CD4-positive, alpha-beta T cell (primary cell): Measurements from ENCODE around the gene MTTP. TPM values are rescaled to one million over a fixed set of nuclear protein-coding genes. Genes with fewer than 3 reads are reported as not detected.

Experiments
- ATAC-seq: fragments of 200-7000 bp; cut with Tn5 transposase; one replicate; pipeline ENCODE4 v1.10.0; 2022; ENCODE audit warnings: mild to moderate bottlenecking; ENCODE audit not compliant: poor library complexity
- CTCF ChIA-PET: fragments of 350-600 bp; sonication (Branson Sonifier 250); formaldehyde crosslinking; loops from one replicate; lab custom pipeline; 2021; ENCODE audit warnings: antibody characterized with exemption, inconsistent platforms; lab: Charles Lee
- POLR2A ChIA-PET: fragments of 350-600 bp; sonication (Branson Sonifier 250); formaldehyde crosslinking; loops from one replicate; lab custom pipeline; 2021; ENCODE audit warnings: antibody characterized with exemption, inconsistent platforms; lab: Charles Lee
- DNase-seq, 14 experiments: peaks; one replicate each; pipeline ENCODE4 v3.0.0-alpha.2; 2013 to 2020; ENCODE audit warnings: mixed read lengths in 2 of 14
- H3K27ac ChIP-seq, 2 donors: one replicate each; pipeline versions ENCODE4 v1.5.1 to v1.7.0; 2013; ENCODE audit warnings: low read length in 2 of 2, low read depth in 1 of 2, mild to moderate bottlenecking in 1 of 2
- H3K27me3 ChIP-seq, 2 experiments: 1 replicate in 1 of 2; 2 replicates in 1 of 2; pipeline versions ENCODE4 v1.6.1 to v1.7.0; 2013; ENCODE audit warnings: low read length in 2 of 2, control low read depth in 1 of 2, mild to moderate bottlenecking in 1 of 2, moderate library complexity in 1 of 2; ENCODE audit not compliant: insufficient read depth in 2 of 2, control insufficient read depth in 1 of 2
- H3K36me3 ChIP-seq: one replicate; pipeline ENCODE4 v1.6.1; 2013; ENCODE audit warnings: low read length, control low read depth; ENCODE audit not compliant: insufficient read depth
- H3K4me1 ChIP-seq: one replicate; pipeline ENCODE4 v1.6.1; 2013; ENCODE audit warnings: low read length, control low read depth; ENCODE audit not compliant: insufficient read depth
- H3K4me3 ChIP-seq: one replicate; pipeline ENCODE4 v1.5.1; 2013; ENCODE audit warnings: mild to moderate bottlenecking, low read length, moderate library complexity
- H3K9me3 ChIP-seq, 2 experiments: 1 replicate in 1 of 2; 2 replicates in 1 of 2; pipeline versions ENCODE4 v1.6.1 to v1.7.0; 2013; ENCODE audit warnings: low read length in 2 of 2, mild to moderate bottlenecking in 2 of 2, control low read depth in 1 of 2, moderate library complexity in 1 of 2; ENCODE audit not compliant: control insufficient read depth in 1 of 2, insufficient read depth in 1 of 2
- H3K27ac Mint-ChIP-seq: one replicate; pipeline ENCODE4 v1.8.0; 2020; ENCODE audit warnings: mixed read lengths
- H3K27me3 Mint-ChIP-seq: one replicate; pipeline ENCODE4 v1.8.0; 2021; ENCODE audit warnings: mixed read lengths
- H3K36me3 Mint-ChIP-seq: one replicate; pipeline ENCODE4 v1.8.0; 2021; ENCODE audit warnings: low read depth, mixed read lengths
- H3K4me1 Mint-ChIP-seq: one replicate; pipeline ENCODE4 v1.8.0; 2021; ENCODE audit warnings: low read depth, mixed read lengths
- H3K4me3 Mint-ChIP-seq: one replicate; pipeline ENCODE4 v1.8.0; 2020; ENCODE audit warnings: mild to moderate bottlenecking, mixed read lengths
- H3K9me3 Mint-ChIP-seq: one replicate; pipeline ENCODE4 v1.8.0; 2020; ENCODE audit warnings: mixed read lengths
- CTCF ChIP-seq: fragments of 200-600 bp; IDR thresholded peaks from one replicate; pipeline ENCODE4 v1.8.0; 2022; ENCODE audit warnings: antibody characterized with exemption, mild to moderate bottlenecking
- intact Hi-C, 2 experiments: fragments of 100-400 bp; cut with DNase I in 1 of 2; cut with micrococcal nuclease in 1 of 2; formaldehyde crosslinking; loops; one replicate each; pipeline versions ENCODE4 v1.15.1 to v1.9.0; 2023 to 2025; cut with DNase I, micrococcal nuclease
- total RNA-seq, 174 experiments: library from RNA in 2 of 174; stranded (reverse) in 2 of 174; gene quantifications; one replicate each; pipeline ENCODE4 v1.2.3 and lab custom pipeline; 2021 to 2026

The MTTP gene
- total RNA-seq, 2 experiments from 2014 or later, result not detected

DNA sequence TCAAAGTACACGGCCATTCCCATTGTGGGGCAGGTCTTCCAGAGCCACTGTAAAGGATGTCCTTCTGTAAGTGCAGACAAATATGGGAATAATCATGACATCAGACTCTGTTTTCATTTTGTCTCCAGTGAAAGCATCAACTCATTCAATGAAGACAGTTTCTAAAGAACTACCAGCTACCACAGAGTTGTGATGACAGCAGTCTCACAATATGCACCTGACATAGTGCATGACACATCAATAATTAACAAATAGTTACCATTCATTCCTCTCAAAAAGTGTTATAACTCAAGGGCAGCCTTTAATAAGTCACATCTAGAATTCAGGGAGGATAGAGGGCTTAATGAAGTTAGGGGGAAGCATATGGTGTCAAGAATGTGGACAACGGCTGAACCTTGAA lies 20.2 kb downstream of the MTTP start:
- no peak overlapping the region for H3K4me3 Mint-ChIP-seq
- H3K36me3 Mint-ChIP-seq, result no peaks in the 10 kb centered on the region
- Histone ChIP-seq H3K9me3 (no peaks in the 10 kb centered on the region), H3K27me3 (peaks cover 0 to 6% of the 10 kb centered on the region in 2 experiments), H3K4me1 (no peaks in the 10 kb centered on the region), H3K27ac (no peak overlapping the region), H3K36me3 (no peaks in the 10 kb centered on the region), H3K4me3 (no peak overlapping the region)
- no peak for ATAC-seq
- H3K9me3 Mint-ChIP-seq, result no peaks in the 10 kb centered on the region
- ChIA-PET POLR2A (no interaction called here), CTCF (no interaction called here)
- intact Hi-C loops, result no loop called here
- no peak for TF ChIP-seq CTCF
- DNase-seq, result no peak
- H3K4me1 Mint-ChIP-seq, result no peaks in the 10 kb centered on the region
- H3K27ac Mint-ChIP-seq, result no peak overlapping the region
- no peaks in the 10 kb centered on the region for H3K27me3 Mint-ChIP-seq

DNA sequence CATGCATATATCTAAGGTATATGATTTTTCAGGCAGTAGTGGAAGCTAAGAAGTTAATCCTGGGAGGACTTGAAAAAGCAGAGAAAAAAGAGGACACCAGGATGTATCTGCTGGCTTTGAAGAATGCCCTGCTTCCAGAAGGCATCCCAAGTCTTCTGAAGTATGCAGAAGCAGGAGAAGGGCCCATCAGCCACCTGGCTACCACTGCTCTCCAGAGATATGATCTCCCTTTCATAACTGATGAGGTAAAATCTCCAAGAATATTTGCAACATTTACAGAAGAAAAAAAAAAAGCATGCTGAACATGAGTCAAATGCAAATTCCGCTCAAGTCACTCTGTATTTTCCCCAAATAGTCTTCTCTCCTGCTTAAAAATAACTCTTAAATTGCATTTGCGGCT lies 32.1 kb downstream of the MTTP start:
- H3K9me3 Mint-ChIP-seq, result no peaks in the 10 kb centered on the region

GRCh38 chr4:99608417-99608816 lies 33.8 kb downstream of the MTTP start:
- H3K27ac Mint-ChIP-seq, result no peak overlapping the region
- Histone ChIP-seq H3K4me3 (no peak overlapping the region), H3K9me3 (no peaks in the 10 kb centered on the region), H3K36me3 (no peaks in the 10 kb centered on the region), H3K4me1 (no peaks in the 10 kb centered on the region), H3K27ac (no peak overlapping the region), H3K27me3 (peaks cover 4 to 15% of the 10 kb centered on the region in 2 experiments)
- H3K27me3 Mint-ChIP-seq, result peaks cover 70% of the 10 kb centered on the region
- intact Hi-C loops, result no loop called here
- no peaks in the 10 kb centered on the region for H3K36me3 Mint-ChIP-seq
- H3K4me1 Mint-ChIP-seq, result no peaks in the 10 kb centered on the region
- TF ChIP-seq CTCF, result no peak
- ATAC-seq, result no peak
- no peak overlapping the region for H3K4me3 Mint-ChIP-seq
- ChIA-PET POLR2A (no interaction called here), CTCF (no interaction called here)
- H3K9me3 Mint-ChIP-seq, result no peaks in the 10 kb centered on the region
- no peak for DNase-seq

More for the DNA sequence above, 32.1 kb downstream of the MTTP start:
- H3K9me3 ChIP-seq, result no peaks in the 10 kb centered on the region
- H3K36me3 Mint-ChIP-seq, result no peaks in the 10 kb centered on the region
- peaks cover 67% of the 10 kb centered on the region for H3K27me3 Mint-ChIP-seq
- CTCF ChIA-PET, result no interaction called here
- H3K27ac Mint-ChIP-seq, result no peak overlapping the region
- no peak overlapping the region for H3K4me3 Mint-ChIP-seq
- no peaks in the 10 kb centered on the region for H3K4me1 ChIP-seq
- ATAC-seq (no peak), DNase-seq (no peak)
- no peak for TF ChIP-seq CTCF
- H3K27me3 ChIP-seq, result peaks cover 4 to 15% of the 10 kb centered on the region in 2 experiments
- intact Hi-C loops, result no loop called here
- H3K27ac ChIP-seq, result no peak overlapping the region
- H3K4me3 ChIP-seq, result no peak overlapping the region
- H3K36me3 ChIP-seq, result no peaks in the 10 kb centered on the region
- POLR2A ChIA-PET, result no interaction called here
- no peaks in the 10 kb centered on the region for H3K4me1 Mint-ChIP-seq
